Neuronal stem cell (in vitro differentiated cells): ENCODE results near the gene GLIPR1L2.
"Not testable (repeated sequence)": the region's sequence is repeated elsewhere in the genome, so short reads cannot be mapped to it uniquely, and the experiment has no call there.

ENCODE experiments used
- DNase-seq: peaks from one replicate; pipeline ENCODE4 v3.0.0-alpha.2; 2013; ENCODE audit warnings: low spot score
- H2AFZ ChIP-seq: one replicate; pipeline ENCODE4 v1.6.1; 2013; ENCODE audit warnings: mild to moderate bottlenecking, low read length, inconsistent platforms
- H2AK5ac ChIP-seq: 2 replicates; pipeline ENCODE4 v1.6.1; 2013; ENCODE audit warnings: low read depth, mild to moderate bottlenecking, inconsistent platforms, low read length, moderate library complexity, mixed read lengths
- H2BK120ac ChIP-seq: 2 replicates; pipeline ENCODE4 v1.6.1; 2013; ENCODE audit warnings: low read depth, mild to moderate bottlenecking, inconsistent platforms, low read length, moderate library complexity, mixed read lengths
- H2BK12ac ChIP-seq: one replicate; pipeline ENCODE4 v1.6.1; 2013; ENCODE audit warnings: low read length, inconsistent platforms
- H2BK15ac ChIP-seq: 2 replicates; pipeline ENCODE4 v1.6.1; 2013; ENCODE audit warnings: mild to moderate bottlenecking, low read length, inconsistent platforms, mixed read lengths
- H2BK5ac ChIP-seq: one replicate; pipeline ENCODE4 v1.6.1; 2013; ENCODE audit warnings: inconsistent platforms, mild to moderate bottlenecking, low read length, moderate library complexity
- H3K14ac ChIP-seq: one replicate; pipeline ENCODE4 v1.6.1; 2013; ENCODE audit warnings: low read length, inconsistent platforms
- H3K18ac ChIP-seq: 2 replicates; pipeline ENCODE4 v1.6.1; 2013; ENCODE audit warnings: low read length, inconsistent platforms
- H3K23ac ChIP-seq: 2 replicates; pipeline ENCODE4 v1.6.1; 2013; ENCODE audit warnings: low read depth, mild to moderate bottlenecking, mixed read lengths, low read length, inconsistent platforms; ENCODE audit not compliant: poor library complexity
- H3K27ac ChIP-seq: replicated peaks from 3 replicates; pipeline ENCODE4 v1.5.1; 2013; ENCODE audit warnings: low read length, inconsistent platforms
- H3K27me3 ChIP-seq, 3 experiments: 2 replicates each; pipeline ENCODE4 v1.6.1; 2013; ENCODE audit warnings: low read length in 3 of 3, mild to moderate bottlenecking in 2 of 3, inconsistent platforms in 1 of 3, low read depth in 1 of 3, mixed read lengths in 1 of 3, moderate library complexity in 1 of 3; ENCODE audit not compliant: control insufficient read depth in 3 of 3, insufficient read depth in 3 of 3
- H3K36me3 ChIP-seq, 2 donors: replicated peaks in 1 of 2; 2 replicates each; pipeline ENCODE4 v1.6.1; 2013; ENCODE audit warnings: low read length in 2 of 2; ENCODE audit not compliant: control insufficient read depth in 2 of 2, insufficient read depth in 2 of 2
- H3K4ac ChIP-seq: 2 replicates; pipeline ENCODE4 v1.6.1; 2013; ENCODE audit warnings: inconsistent platforms, mild to moderate bottlenecking, low read length, moderate library complexity
- H3K4me1 ChIP-seq, 2 donors: 1 replicate in 1 of 2; 2 replicates in 1 of 2; pipeline ENCODE4 v1.6.1; 2013; ENCODE audit warnings: low read length in 2 of 2, low read depth in 1 of 2; ENCODE audit not compliant: control insufficient read depth in 2 of 2, insufficient read depth in 1 of 2
- H3K4me2 ChIP-seq: one replicate; pipeline ENCODE4 v1.6.1; 2013; ENCODE audit warnings: mild to moderate bottlenecking, low read length, inconsistent platforms; ENCODE audit not compliant: insufficient read depth, poor library complexity, severe bottlenecking
- H3K4me3 ChIP-seq, 2 donors: 2 replicates each; pipeline ENCODE4 v1.5.1; 2013; ENCODE audit warnings: low read length in 2 of 2, mild to moderate bottlenecking in 2 of 2, inconsistent platforms in 1 of 2, moderate library complexity in 1 of 2
- H3K79me1 ChIP-seq: one replicate; pipeline ENCODE4 v1.6.1; 2013; ENCODE audit warnings: low read depth, mild to moderate bottlenecking, inconsistent platforms, low read length, moderate library complexity
- H3K9ac ChIP-seq: one replicate; pipeline ENCODE4 v1.6.1; 2013; ENCODE audit warnings: mild to moderate bottlenecking, low read depth, low read length, inconsistent platforms; ENCODE audit not compliant: poor library complexity
- H3K9me3 ChIP-seq, 2 donors: replicated peaks in 1 of 2; 2 replicates each; pipeline versions ENCODE3 to v1.6.1; 2013; ENCODE audit warnings: low read length in 2 of 2, mild to moderate bottlenecking in 2 of 2, inconsistent platforms in 1 of 2, low read depth in 1 of 2, mixed read lengths in 1 of 2, moderate library complexity in 1 of 2; ENCODE audit not compliant: control insufficient read depth in 2 of 2, insufficient read depth in 1 of 2
- H4K8ac ChIP-seq: one replicate; pipeline ENCODE4 v1.6.1; 2013; ENCODE audit warnings: low read depth, mild to moderate bottlenecking, inconsistent platforms, low read length, moderate library complexity
- H4K91ac ChIP-seq: one replicate; pipeline ENCODE4 v1.6.1; 2013; ENCODE audit warnings: low read length, low read depth, mild to moderate bottlenecking, inconsistent platforms; ENCODE audit not compliant: poor library complexity
- WGBS, 2 donors: extraction: QIAGEN DNeasy Blood & Tissue Kit; methylation state at CpG; one replicate each; pipeline ENCODE4 v1.1.7; 2013; ENCODE audit warnings: missing lambda C conversion rate in 2 of 2, mixed read lengths in 1 of 2; ENCODE audit not compliant: insufficient read length in 2 of 2, insufficient replicate concordance in 1 of 2; ENCODE audit errors: extremely low coverage in 2 of 2; 5-methylcytosine and 5-hydroxymethylcytosine counted together

GLIPR1L2 gene

GRCh38 chr12:75445137-75445507 lies 54.2 kb downstream of the GLIPR1L2 start:
- H3K79me1 ChIP-seq = not testable (repeated sequence)
- WGBS, 2 donors = no CpG with 5 or more reads among the region's 7 CpGs

GRCh38 chr12:75446857-75447256 lies 56.0 kb downstream of the GLIPR1L2 start:
- Histone ChIP-seq H3K27me3 (peaks cover 0 to 3% (median 0%) of the 10 kb centered on the region in 3 experiments), H3K9ac (no peak overlapping the region), H4K8ac (no peak overlapping the region), H2BK12ac (no peak overlapping the region), H2BK15ac (no peak overlapping the region), H2AK5ac (no peak overlapping the region), H4K91ac (no peak overlapping the region), H3K4ac (no peak overlapping the region), H3K79me1 (no peaks in the 10 kb centered on the region), H3K4me1 (no peaks in the 10 kb centered on the region), H2BK5ac (no peak overlapping the region), H3K18ac (no peak overlapping the region), H3K23ac (no peak overlapping the region), H3K4me2 (no peak overlapping the region), H2AFZ (no peak overlapping the region), H3K27ac (no peak overlapping the region), H3K14ac (no peak overlapping the region), H3K4me3 (no peak overlapping the region), H3K36me3 (no peaks in the 10 kb centered on the region), H2BK120ac (no peak overlapping the region), H3K9me3 (no peaks in the 10 kb centered on the region)
- DNase-seq = no peak

More at GRCh38 chr12:75445137-75445507, 54.2 kb downstream of the GLIPR1L2 start:
- H2BK120ac ChIP-seq, H3K4me2 ChIP-seq, H4K8ac ChIP-seq, H2BK5ac ChIP-seq, H3K18ac ChIP-seq, H3K23ac ChIP-seq, H3K4me3 ChIP-seq, H3K4me1 ChIP-seq, H2AK5ac ChIP-seq, H3K9me3 ChIP-seq, H3K27ac ChIP-seq, H3K36me3 ChIP-seq, H3K9ac ChIP-seq, H2BK15ac ChIP-seq, H2BK12ac ChIP-seq, H2AFZ ChIP-seq, DNase-seq, H3K4ac ChIP-seq, H3K14ac ChIP-seq, H4K91ac ChIP-seq, H3K27me3 ChIP-seq: not testable (repeated sequence)

DNA sequence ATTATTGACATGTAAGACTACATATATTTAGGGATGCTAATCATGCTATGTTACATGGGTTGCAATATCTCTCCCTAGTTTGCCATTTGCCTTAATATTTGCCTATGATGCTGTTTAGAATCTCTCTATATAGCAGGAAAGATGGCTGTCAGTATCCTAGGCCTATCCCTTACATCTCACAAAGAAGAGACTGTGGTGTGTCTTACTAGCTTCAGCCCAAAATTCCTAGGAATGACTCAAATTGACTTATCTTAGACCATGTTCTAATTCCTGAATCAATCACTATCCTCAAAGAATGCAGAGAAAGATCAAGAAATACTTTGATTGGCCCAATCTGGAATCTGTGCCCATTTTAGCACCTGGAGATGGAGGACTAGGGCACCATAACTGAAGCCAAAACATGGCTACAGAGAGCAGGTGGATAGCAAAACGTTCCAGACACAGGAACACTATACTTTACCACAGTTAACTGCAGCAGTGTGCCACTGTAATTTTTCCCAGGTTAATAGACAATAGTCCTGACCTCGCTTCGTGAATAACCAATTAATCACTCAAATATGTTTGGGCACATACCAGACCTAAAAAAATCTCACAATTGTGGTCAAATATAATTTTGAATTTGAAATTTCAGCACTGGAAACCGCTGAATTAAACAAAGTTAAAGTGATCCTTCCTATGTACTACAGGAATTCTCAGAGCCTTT lies 57.0 kb downstream of the GLIPR1L2 start:
- H2BK5ac ChIP-seq = no peak overlapping the region
- no peak overlapping the region for H3K23ac ChIP-seq
- no peak overlapping the region for H4K91ac ChIP-seq
- no peaks in the 10 kb centered on the region for H3K4me1 ChIP-seq
- no peak for DNase-seq
- H2AK5ac ChIP-seq = no peak overlapping the region
- no peak overlapping the region for H2BK15ac ChIP-seq
- no peak overlapping the region for H3K4me2 ChIP-seq
- no peak overlapping the region for H3K4me3 ChIP-seq
- no peak overlapping the region for H3K14ac ChIP-seq
- H2BK120ac ChIP-seq = no peak overlapping the region
- no peak overlapping the region for H2AFZ ChIP-seq
- no peak overlapping the region for H4K8ac ChIP-seq
- no peaks in the 10 kb centered on the region for H3K9me3 ChIP-seq
- no CpG with 5 or more reads among the region's 4 CpGs for WGBS, 2 donors
- no peak overlapping the region for H3K4ac ChIP-seq
- H3K9ac ChIP-seq = no peak overlapping the region
- no peak overlapping the region for H2BK12ac ChIP-seq
- H3K18ac ChIP-seq = no peak overlapping the region
- no peaks in the 10 kb centered on the region for H3K36me3 ChIP-seq
- no peak overlapping the region for H3K27ac ChIP-seq
- no peaks in the 10 kb centered on the region for H3K79me1 ChIP-seq
- H3K27me3 ChIP-seq = peaks cover 0 to 3% (median 0%) of the 10 kb centered on the region in 3 experiments

- no peak overlapping the region for H3K9ac ChIP-seq
- no peak overlapping the region for H2BK120ac ChIP-seq
- DNase-seq = no peak
- no peak overlapping the region for H3K4me2 ChIP-seq
- no peaks in the 10 kb centered on the region for H3K9me3 ChIP-seq
- H3K14ac ChIP-seq = no peak overlapping the region
- no peak overlapping the region for H2BK12ac ChIP-seq
- H2AK5ac ChIP-seq = no peak overlapping the region
- H3K36me3 ChIP-seq = no peaks in the 10 kb centered on the region
- no peak overlapping the region for H4K8ac ChIP-seq
- no peak overlapping the region for H3K27ac ChIP-seq
- peak overlapping the region; percentile 17 for H2AFZ ChIP-seq
- no peak overlapping the region for H3K23ac ChIP-seq
- no peak overlapping the region for H4K91ac ChIP-seq
- no peaks in the 10 kb centered on the region for H3K79me1 ChIP-seq
- H3K4ac ChIP-seq = no peak overlapping the region
- H3K18ac ChIP-seq = no peak overlapping the region
- no peak overlapping the region for H3K4me3 ChIP-seq
- H2BK5ac ChIP-seq = no peak overlapping the region
- H3K27me3 ChIP-seq = peaks cover 0 to 2% (median 0%) of the 10 kb centered on the region in 3 experiments
- no CpG with 5 or more reads among the region's 3 CpGs for WGBS, 2 donors
- H2BK15ac ChIP-seq = no peak overlapping the region
- H3K4me1 ChIP-seq = no peaks in the 10 kb centered on the region
These were observed 61.9 kb downstream of the GLIPR1L2 start for GRCh38 chr12:75452675-75453330.
